ENCODE results near the gene NEURL4.

DNA sequence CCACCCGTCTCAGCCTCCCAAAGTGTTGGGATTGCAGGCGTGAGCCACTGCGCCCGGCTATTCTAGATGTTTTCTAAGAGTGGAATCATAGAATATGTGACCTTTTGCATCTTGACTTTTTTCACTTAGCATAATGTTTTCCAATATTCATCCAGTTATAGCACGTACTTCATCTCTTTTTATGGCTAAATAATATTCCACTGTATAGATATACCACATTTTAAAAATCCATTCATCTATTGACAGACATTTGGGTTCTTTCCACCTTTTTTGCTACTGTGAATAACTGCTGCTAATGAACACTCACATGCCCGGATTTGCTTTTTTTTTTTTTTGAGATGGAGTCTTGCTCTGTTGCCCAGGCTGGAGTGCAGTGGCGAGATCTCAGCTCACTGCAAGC, 25.0 kb downstream of the NEURL4 start:
- TF ChIP-seq CTCF (IDR thresholded peaks at IDR 0.05) (no peak), POLR2A (IDR thresholded peaks at IDR 0.05) (no peak), EP300 (IDR thresholded peaks at IDR 0.05) (no peak), POLR2AphosphoS5 (IDR thresholded peaks at IDR 0.05) (no peak)

All from stomach (tissue), 4 donors.